GM18519 (cell line): ENCODE measurements around the gene EXOC6B.
"Not testable (repeated sequence)": the region's sequence is repeated elsewhere in the genome, so short reads cannot be mapped to it uniquely, and the experiment has no call there.

ENCODE experiments used
- ATAC-seq: cut with Tn5 transposase; IDR thresholded peaks from one replicate; pipeline ENCODE4 v1.9.1; 2021; ENCODE audit warnings: mild to moderate bottlenecking, moderate library complexity; ENCODE audit not compliant: unreplicated experiment, low FRiP score

Gene EXOC6B

DNA sequence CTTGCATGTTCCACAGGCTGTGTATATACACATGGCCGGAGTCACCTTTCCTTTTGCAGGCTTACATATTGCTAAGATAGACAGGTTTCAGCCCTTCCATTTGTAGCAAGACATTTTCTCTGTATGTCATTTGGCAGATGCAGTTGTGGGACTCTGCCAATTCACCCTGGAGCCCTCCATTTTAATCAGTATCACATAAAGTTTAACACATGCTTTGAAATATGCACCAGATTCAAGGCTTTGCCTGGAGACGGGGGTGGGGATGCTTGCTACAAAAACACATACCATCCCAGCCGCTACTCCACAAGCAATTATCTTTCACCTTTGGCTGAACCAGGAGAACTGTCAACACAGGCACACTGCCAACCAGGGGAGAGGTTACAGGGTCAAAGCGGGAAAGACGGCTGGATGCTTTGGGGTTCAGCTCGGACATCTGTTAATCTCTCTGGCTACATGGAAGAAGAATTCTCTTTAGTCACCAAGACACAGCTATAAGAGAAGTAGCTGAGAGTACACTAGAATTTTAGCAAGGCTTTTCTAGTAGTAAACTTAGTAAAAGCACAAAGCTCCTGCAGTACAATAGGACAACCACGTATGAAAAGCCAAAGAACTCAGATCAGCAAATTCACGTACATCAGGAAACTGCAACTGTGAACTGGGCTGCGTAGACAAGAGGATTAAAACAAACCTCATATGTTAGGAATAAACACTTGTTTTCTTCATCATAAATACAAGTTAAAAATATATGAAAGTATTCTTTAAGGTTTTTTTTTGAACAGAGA, 130.9 kb downstream of the EXOC6B start:
- no peak for ATAC-seq

DNA sequence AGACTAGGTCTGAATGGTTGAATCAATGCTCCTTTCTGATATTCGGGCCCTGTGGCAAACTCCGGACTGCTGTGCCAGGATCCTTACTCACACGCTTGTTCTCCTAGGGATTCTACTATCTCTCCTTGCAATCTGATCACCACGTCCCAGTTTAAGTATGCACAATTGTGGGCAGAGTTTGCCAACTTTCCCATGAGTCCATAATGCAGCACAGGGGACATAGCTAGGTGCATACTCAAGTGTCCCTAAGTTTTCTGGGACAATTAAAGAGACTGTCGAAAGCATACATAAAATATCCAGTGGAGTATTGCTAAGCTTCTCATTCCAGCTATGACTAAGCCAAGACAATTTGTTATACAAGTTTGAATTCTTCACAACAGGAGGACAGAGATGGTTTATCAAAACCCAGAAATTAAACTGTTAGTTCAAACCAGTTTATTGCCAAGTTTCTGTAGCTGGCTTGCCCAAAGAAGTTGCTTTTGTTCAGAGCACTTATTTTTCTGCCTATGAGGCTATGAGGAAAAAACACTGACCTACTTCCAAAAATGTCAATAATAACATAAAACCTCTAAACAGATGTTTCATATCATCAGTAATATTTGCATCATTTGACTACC, 136.1 kb downstream of the EXOC6B start:
- ATAC-seq = no peak

DNA sequence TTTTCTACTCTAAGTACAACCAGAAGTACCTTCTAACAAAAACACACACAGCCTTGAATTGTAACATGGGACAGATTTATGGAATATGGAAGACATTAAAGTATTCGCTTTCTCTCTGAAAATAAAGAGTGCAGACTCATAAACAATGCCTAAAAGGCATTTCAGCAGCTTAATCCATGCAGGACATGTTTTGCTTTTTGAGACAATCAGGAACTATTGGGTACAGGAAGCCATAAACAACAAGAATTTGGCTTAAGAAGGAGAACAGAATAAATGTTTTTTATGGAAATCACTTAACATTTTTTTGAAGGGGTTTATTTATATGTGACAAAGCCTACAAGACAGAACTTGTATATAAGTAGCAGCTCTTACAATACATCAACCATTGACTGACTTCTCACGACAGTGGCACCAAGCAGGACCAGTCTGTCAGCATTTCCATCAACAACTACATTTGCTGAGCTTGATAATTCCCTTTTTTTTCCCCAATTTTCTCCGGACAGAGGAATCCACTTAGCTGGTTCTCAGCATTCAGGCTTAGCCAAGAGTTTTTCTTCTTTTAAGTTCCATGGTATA, 140.1 kb downstream of the EXOC6B start:
- ATAC-seq = no peak

DNA sequence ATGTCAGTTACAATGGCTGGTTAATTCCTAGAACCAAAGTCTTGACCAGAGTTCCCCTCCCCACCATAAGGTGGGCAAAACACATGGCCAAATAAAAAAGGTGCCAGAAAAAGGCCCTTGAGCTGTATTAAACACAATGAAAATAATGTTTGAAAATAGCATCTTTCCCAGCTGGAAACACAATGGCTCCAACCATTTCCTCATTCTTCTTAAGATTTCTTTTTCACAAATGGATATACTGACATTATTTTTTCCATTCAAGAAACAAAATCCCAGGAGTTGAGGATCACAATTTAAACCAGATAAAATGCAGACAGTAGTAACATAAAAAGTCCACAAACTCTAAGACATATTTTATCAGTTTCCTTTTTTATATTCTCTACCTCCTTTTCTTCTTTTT, 143.8 kb downstream of the EXOC6B start:
- ATAC-seq = no peak

DNA sequence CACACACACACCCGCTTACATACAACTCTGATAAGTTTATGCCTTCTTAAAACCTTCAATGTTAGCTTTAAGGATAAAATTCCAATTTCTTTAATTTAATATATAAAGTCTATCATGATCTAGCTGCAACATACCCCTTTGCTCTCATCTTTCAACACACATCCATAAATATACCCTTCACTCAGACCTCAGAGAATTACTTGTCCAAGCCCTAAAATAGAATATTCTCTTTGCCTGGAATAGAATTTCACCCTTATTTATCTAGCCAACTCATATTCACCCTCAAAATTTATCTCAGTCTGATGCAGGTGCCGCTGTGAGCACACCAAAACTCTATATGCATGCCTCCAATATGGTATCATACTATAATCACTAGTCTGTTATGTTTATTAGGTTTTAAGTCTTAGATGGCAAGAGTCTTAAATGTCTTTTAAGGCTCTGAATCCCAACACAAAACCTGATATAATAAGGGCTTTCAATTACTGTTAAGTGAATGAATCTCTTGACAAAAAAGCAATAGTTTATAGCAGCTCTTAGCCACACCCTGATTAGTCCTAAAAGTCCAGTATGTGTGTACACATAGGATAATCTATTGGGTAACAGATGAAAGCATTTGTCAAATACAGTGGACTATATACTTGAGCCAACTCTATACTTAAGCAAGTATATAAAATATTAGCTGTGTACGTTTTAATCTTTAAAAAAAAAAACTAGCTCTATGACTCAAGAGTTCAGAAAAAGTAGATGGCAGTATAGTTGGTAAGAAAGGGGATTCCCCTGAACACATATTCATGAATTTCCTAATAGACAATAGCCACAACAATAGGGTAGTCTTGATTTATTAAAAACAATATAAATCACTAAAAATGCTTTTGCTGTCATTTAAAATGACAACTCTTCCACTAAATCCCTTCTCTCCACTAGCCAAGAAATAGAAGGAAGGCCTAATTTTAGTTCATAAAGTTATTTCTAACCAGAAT, 144.5 kb downstream of the EXOC6B start:
- ATAC-seq = no peak

DNA sequence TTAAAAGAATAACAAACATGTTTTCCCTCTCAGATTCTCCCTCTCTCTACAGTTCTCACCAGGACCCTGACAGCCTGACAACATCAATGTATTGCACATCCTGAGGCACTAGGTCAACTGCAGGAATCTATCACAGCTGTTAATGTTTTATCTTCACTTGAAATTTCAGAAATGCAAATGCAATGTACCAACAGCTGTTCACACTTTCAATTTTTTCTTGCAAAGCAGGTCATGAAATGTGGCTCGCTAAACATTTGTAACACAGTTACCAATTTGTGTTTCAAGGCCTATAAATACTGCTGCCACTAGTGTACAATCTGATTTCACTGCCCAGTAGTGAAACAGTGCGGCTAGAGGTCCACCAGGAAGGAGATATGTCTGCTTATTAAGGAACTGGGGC, 147.8 kb downstream of the EXOC6B start:
- ATAC-seq = no peak

DNA sequence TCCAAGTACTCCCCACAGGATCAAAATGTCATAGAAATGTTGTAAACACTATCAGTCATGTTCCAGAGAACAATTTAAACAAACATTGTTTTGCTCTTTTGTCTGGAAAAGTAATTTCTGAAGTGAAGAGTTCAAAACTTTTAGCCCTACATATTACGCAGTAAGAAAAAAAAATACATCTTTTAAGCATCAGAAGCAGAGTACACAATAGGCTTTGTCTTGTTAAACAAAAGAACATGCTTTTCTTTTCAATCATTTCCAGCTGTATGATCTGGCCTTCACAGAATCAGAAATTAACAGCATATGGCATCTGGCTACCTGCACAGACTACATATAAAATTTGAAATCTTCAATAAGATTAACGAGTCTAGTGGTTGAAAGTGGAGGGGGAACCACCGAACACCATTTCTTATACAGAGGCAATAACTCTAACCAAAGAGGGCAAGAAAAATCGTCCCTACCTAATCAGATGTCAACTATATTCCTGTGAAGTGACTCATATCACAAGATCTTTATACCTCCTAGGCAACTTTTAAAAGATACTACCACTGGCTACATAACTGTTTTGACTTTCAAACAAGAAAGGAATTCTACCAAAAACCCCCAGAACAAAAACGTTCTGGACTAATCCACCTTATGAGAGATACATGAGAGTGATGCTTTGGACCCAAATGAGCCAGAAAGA, 149.3 kb downstream of the EXOC6B start:
- no peak for ATAC-seq

DNA sequence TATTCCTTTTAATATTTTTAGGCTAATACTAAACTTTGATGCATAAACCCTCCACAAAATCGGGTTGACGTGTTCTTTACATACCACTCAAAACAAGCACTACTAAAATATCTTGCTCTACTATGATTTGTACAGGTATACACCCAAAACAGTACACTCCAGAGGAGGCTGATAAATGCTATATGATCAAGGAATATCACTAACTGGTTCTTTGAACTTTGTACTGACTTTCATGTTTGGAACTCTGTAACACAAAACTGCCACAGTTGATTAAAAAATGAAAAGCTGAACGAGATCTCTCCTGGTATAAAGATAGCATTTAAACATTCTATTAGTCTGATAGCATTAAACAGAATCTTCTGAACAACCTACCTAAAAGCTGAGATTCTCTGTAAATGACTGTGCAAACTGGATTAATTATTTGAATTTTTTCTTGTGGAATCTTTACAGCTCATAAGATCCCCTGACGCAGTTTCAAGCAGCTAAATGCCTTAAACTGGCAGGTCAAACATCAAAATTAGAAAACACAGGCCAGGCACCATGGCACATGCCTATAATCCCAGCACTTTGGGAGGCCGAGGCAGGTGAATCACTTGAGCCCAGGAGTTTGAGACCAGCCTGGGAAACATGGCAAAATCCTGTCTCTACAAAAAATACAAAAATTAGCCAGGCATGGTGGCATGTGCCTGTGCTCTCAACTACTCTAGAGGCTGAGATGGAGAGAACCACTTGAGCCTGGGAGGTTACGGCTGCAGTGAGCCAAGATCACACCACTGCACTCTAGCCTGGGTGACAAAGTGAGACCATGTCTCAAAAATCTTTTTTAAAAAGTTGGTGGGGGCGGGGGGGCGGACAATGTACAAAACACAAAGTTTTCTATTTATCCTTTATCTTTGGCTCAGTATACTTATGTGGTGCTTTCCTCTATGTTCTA, 150.6 kb downstream of the EXOC6B start:
- ATAC-seq = no peak

DNA sequence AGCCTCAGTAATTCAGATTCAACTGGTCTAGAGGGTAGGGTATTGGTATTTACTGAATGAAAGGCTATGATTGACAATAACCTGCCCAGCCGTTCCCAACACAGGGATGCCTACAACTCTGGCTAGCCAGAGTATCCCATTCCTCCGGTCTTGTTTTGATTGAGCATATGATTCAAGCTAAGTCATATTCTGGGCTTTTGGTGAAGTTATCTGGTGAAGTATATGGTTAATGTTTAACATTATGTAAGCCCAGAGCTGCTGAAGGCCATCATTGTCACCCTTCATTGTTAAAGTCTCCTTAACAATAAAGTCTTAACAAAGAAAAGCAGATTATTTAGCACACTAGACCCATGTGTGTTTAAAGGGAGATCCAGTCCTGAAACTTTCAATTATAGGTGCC, 152.6 kb downstream of the EXOC6B start:
- ATAC-seq = no peak

DNA sequence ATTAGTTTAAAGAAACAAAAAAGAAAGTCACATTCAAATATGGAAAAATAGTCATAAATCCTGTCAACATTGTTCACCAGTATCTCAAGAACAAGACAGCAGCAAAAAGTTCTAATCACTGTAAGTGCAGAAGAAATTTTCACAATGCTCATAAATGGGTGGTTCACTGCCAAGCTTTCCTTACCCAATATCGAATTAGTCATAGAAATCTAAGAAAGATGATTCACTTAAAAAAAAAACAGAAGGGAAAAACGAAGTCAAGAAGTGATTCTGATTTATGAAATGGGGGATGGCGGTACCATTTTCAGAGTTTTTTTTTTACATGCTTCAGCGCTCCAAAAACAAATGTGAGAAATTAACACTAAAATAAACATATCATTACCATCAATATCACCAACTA, 156.7 kb downstream of the EXOC6B start:
- ATAC-seq = no peak

DNA sequence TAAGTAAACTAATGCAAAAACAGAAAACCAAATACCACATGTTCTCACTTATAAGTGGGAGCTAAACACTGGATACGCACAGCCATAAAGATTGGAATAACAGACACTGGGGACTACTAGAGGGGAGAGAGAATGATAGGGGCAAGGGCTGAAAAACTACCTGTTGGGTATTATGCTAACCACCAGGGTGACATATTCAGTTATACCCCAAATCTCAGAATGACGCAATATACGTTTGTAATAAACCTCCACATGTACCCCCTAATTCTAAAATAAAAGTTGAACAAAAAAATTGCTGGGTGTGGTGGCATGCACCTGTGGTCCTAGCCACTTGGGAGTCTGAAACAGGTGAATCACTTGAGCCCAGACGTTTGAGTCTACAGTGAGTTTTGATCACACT, 157.2 kb downstream of the EXOC6B start:
- ATAC-seq = no peak

DNA sequence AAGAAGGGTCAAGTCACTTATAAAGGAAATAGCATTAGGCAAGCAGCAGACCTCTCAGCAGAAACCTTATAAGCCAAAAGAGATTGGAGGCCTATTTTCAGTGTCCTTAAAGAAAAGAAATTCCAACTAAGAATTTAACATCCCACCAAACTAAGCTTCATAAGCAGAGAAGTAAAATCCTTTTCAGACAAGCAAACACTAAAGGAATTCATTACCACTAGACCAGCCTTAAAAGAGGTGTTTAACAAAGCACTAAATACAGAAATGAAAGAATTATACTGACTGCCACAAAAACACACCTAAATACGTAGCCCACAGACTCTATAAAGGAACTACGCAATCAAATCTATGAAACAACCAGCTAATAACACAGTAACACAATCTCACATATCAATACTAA, 160.4 kb downstream of the EXOC6B start:
- no peak for ATAC-seq

DNA sequence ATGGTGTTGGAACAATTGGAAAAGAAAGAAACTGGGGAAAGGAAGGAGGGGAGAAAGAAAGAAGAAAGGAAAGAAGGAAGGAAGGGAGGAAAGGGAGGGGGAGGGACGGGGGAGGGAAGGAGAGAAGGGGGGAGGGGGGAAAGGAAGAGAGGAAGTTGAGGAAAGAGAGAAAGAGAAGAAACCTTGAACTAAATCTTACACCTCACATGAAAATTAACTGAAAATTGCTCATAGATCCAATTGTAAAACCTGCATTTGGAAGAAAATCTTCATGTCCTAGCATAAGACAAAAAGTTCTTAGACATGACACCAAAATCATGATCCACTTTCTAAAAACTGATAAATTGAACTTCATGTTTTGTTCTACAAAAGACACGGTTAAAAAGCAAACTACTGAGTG, 163.8 kb downstream of the EXOC6B start:
- ATAC-seq = no peak

DNA sequence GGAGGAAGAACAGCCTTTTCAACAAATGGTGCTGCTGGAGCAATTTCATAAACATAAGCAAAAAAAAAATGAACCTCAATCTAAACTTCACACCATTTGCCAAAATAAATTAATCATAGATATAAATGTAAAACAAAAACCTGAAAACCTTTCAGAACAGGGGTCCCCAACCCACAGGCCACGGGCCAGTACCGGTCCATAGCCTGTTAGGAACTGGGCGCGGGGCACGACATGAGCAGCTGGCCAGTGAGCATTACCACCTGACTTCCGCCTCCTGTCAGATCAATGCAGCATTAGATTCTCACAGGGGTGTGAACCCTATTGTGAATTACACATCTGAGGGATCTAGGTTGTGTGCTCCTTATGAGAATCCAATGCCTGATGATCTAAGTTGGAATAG, 176.0 kb downstream of the EXOC6B start:
- ATAC-seq = no peak

DNA sequence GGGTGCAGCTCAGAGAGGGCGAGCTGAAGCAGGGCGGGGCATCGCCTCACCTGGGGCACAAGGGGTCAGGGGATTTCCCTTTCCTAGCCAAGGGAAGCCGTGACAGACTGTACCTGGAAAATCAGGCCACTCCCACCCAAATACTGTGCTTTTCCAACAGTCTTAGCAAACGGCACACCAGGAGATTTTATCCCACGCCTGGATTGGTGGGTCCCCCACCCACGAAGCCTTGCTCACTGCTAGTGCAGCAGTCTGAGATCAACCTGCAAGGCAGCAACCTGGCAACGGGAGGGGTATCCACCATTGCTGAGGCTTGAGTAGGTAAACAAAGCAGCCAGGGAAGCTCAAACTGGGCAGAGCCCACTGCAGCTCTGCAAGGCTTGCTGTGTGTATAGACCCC, 184.6 kb downstream of the EXOC6B start:
- not testable (repeated sequence) for ATAC-seq

DNA sequence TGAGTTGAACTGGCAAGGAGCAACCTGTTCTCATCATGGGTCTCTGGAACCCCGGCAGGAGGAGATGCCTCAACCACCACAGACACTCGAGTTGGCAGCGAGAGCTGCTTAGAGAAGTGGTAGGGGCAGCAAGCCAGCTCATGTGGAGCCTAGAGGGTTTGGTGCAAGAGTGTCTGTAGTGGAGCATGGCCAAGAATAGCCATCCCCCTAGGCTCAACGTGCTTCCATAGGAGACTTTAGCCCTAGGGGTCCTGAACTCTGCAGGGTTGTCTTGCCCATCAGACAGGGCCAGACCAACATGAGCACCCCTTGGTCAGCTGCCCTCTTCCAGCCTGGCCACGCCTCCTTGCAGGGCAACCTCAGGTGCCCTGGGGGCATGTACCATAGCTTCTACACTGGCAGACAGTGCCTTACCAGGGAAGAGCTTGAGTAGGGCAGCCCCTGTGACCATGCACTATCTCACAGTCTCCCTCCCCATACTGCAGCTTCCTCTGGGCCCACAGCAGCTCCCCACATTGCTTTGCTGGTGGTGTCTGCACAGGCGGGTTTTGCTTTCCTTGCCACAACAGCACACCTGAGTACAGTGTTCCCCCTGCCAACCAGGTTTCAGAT, 187.1 kb downstream of the EXOC6B start:
- ATAC-seq = no peak

DNA sequence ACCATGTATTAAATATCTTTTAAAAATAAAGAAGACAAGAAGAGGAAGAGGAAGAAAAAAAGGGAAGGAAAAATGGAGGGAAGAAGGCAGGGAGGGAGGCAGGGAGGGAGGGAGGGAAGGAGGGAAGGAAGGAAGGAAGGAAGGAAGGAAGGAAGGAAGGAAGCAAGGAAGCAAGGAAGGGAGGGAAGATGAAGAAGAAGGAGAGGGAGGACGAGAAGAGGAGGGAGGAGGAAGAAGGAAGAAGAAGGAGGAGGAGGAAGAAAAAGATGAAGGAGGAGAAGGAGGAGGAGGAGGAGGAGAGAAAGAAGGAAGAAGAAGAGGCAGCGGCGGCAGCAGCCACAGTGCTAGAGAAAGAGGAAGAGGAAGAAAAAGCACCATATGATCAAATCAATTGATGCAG, 189.6 kb downstream of the EXOC6B start:
- ATAC-seq = no peak

DNA sequence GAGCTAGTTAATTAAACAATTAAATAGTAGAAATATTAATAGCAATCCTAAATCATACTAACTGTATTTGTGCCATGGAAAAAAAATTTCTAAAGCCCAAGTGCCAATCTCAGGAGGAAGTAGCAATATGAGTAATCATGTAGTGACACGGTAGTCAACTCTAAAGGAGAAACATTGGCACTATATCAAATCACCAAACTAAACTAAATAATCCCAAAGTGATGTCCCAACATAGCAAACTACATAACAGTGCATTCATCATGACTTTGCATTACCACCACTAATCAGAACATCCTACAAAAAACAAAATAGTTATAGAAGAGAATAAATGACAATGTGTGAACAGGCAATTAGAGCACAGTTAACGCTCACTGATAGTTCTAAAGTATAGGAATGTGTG, 195.1 kb downstream of the EXOC6B start:
- no peak for ATAC-seq

DNA sequence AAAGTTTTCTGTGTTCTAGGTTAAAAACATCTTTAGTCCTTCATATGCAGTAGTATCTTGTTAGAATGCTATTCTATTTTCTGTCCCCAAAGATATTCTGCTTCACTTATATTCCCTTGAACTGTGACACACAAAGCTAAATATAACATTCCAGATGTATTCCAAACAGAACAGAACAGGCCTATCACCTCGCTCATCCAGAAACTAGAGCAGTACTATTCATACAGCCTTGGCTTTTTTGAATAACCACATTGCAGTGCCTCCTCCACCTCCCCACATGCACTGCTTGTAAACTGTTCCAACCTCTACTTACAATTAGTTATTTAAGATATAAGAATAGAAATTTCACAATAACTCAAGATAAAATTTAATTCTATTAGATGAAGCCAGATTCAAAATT, 196.8 kb downstream of the EXOC6B start:
- no peak for ATAC-seq
